ENCODE results near the gene TLR3.

- TF ChIP-seq EZH2 (IDR thresholded peaks at IDR 0.05; ENCODE audit: insufficient read depth, low read length): no peak
- TF ChIP-seq, protein P1, sequence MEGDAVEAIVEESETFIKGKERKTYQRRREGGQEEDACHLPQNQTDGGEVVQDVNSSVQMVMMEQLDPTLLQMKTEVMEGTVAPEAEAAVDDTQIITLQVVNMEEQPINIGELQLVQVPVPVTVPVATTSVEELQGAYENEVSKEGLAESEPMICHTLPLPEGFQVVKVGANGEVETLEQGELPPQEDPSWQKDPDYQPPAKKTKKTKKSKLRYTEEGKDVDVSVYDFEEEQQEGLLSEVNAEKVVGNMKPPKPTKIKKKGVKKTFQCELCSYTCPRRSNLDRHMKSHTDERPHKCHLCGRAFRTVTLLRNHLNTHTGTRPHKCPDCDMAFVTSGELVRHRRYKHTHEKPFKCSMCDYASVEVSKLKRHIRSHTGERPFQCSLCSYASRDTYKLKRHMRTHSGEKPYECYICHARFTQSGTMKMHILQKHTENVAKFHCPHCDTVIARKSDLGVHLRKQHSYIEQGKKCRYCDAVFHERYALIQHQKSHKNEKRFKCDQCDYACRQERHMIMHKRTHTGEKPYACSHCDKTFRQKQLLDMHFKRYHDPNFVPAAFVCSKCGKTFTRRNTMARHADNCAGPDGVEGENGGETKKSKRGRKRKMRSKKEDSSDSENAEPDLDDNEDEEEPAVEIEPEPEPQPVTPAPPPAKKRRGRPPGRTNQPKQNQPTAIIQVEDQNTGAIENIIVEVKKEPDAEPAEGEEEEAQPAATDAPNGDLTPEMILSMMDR (IDR thresholded peaks at IDR 0.05; ENCODE audit: insufficient read depth, low read depth, low read length): no peak
Measured at GRCh38 chr4:186020793-186021407, 48.1 kb upstream of the TLR3 start.
